DND-41 (cell line): ENCODE measurements around the gene CRISPLD2.

Experiments
- EZH2 ChIP-seq: IDR thresholded peaks from 3 replicates; pipeline ENCODE4 v1.6.1; 2012; ENCODE audit warnings: borderline replicate concordance, low read depth, mild to moderate bottlenecking, moderate library complexity, low read length, inconsistent platforms; ENCODE audit not compliant: severe bottlenecking
- TF ChIP-seq, protein P1 (sequence below): IDR thresholded peaks from 2 replicates; pipeline ENCODE4 v1.5.1; 2012; ENCODE audit warnings: borderline replicate concordance, low read length, moderate library complexity, mild to moderate bottlenecking; ENCODE audit not compliant: poor library complexity, severe bottlenecking; ENCODE audit errors: extremely low read depth

- TF ChIP-seq EZH2 = no peak
- TF ChIP-seq, protein P1, sequence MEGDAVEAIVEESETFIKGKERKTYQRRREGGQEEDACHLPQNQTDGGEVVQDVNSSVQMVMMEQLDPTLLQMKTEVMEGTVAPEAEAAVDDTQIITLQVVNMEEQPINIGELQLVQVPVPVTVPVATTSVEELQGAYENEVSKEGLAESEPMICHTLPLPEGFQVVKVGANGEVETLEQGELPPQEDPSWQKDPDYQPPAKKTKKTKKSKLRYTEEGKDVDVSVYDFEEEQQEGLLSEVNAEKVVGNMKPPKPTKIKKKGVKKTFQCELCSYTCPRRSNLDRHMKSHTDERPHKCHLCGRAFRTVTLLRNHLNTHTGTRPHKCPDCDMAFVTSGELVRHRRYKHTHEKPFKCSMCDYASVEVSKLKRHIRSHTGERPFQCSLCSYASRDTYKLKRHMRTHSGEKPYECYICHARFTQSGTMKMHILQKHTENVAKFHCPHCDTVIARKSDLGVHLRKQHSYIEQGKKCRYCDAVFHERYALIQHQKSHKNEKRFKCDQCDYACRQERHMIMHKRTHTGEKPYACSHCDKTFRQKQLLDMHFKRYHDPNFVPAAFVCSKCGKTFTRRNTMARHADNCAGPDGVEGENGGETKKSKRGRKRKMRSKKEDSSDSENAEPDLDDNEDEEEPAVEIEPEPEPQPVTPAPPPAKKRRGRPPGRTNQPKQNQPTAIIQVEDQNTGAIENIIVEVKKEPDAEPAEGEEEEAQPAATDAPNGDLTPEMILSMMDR = no peak
Observed at GRCh38 chr16:84874553-84874952, 54.8 kb downstream of the CRISPLD2 start.
